Suppressor macrophage treated with lipopolysaccharide for 4 hours (primary cell): ENCODE data around the gene RXFP4.
A peak's percentile ranks its signal among the peaks of the same experiment; 100 is the strongest.

Source experiments
- DNase-seq: peaks from one replicate; pipeline ENCODE4 v3.0.0-alpha.2; 2020

Gene RXFP4

DNA sequence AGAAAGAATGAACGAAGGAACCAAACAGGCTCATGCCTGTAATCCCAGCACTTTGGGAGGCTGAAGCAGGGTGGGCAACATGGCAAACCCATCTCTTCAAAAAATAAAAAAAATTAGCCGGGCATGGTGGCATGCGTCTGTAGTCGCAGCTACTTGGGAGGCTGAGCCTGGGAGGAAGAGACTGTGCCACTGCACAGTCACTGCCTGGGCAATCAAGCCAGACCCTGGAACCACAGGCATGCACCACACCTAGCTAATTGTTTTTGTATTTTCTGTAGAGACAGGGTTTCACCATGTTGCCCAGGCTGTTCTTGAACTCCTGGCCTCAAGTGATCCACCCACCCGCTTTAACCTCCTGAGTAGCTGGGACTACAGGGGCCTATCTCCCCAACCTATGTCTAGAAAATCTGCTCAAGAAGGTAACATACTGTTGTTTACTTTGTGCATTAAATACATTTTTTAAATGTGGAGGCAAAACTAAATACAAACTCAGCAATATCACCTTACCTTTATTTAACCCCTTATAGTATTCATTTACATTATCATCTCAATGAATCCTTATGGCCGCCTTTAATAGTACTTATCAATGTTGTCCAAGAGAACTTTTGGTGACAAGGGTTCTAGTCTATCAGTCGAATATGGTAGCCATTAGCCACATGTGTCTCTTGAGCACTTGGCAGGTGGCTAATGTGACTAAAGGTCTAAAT lies 10.0 kb upstream of the RXFP4 start:
- DNase-seq = no peak

DNA sequence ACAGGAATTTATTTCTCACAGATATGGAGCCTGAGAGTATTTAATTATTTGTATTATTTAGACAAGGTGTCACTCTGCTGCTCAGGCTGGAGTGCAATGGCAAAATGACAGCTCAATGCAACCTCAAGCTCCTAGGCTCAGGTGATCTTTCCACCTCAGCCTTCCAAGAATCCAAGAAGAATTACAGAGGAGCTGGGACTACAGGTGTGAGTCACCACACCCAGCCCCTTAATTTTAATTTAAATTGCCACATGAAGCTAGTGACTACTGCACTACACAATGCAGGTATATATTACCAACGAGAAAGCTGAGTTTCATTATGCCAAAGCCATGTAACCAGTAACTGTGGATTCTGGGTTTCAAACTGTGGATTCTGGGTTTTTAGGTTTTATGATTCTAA lies 9.4 kb upstream of the RXFP4 start:
- no peak for DNase-seq

DNA sequence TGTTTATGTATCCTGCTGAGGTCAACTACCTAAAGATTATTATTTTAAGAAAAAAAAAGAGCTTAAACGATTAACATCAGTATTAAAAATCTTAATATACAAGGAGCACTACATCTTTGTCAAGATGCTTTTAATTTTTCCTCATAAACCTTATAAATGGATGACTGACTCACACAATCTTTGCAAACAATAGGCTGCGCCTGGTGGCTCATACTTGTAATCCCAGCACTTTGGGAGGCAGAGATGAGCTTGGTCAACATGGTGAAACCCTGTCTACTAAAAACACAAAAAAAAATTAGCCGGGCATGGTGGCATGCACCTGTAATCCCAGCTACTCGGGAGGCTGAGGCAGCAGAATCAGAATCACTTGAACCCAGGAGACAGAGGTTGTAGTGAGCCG lies 9.0 kb upstream of the RXFP4 start:
- no peak for DNase-seq

- peak; percentile 18 for DNase-seq
Observed at GRCh38 chr1:155933591-155934096, 7.8 kb upstream of the RXFP4 start.

- peak; percentile 99 for DNase-seq
Observed at GRCh38 chr1:155934097-155934935, 7.1 kb upstream of the RXFP4 start, which contains the start of gene KHDC4. Gene KHDC4 (minus strand): TSS chr1:155934413. CDS start chr1:155934373, 40 bp downstream.

- DNase-seq = no peak
Observed at GRCh38 chr1:155934936-155935590, 6.4 kb upstream of the RXFP4 start.

- DNase-seq = peak; percentile 67
Observed at GRCh38 chr1:155938220-155938627, 3.2 kb upstream of the RXFP4 start.

DNA sequence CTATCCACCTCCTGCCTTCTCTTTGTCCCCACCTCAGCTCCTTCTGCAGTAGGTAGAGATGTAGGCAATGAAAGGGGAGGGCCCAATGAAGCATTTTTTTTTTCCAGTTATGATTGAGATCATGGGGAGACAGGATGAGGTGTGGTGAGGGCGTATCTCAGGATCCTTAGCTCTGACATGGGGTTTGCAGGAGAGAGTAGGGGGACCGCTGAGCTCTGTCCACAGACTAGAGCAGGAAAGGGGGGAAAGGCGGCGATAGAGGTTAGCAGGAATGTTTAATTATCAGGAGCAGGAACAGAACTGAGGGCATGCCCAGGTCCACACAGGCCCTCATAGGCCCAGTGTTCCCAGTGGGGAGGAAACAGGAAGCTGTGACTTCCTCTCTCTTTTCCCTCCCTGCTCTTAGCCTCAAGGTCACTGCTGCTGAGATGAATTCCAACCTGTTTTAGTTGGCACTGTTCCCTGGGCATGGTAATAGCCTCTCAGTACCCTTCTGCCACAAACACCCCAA lies 901 bp upstream of the RXFP4 start:
- DNase-seq = peak; percentile 52

DNA sequence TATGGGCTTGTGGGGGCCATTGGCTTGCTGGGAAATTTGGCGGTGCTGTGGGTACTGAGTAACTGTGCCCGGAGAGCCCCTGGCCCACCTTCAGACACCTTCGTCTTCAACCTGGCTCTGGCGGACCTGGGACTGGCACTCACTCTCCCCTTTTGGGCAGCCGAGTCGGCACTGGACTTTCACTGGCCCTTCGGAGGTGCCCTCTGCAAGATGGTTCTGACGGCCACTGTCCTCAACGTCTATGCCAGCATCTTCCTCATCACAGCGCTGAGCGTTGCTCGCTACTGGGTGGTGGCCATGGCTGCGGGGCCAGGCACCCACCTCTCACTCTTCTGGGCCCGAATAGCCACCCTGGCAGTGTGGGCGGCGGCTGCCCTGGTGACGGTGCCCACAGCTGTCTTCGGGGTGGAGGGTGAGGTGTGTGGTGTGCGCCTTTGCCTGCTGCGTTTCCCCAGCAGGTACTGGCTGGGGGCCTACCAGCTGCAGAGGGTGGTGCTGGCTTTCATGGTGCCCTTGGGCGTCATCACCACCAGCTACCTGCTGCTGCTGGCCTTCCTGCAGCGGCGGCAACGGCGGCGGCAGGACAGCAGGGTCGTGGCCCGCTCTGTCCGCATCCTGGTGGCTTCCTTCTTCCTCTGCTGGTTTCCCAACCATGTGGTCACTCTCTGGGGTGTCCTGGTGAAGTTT lies 550 bp downstream of the RXFP4 start:
- no peak for DNase-seq

DNA sequence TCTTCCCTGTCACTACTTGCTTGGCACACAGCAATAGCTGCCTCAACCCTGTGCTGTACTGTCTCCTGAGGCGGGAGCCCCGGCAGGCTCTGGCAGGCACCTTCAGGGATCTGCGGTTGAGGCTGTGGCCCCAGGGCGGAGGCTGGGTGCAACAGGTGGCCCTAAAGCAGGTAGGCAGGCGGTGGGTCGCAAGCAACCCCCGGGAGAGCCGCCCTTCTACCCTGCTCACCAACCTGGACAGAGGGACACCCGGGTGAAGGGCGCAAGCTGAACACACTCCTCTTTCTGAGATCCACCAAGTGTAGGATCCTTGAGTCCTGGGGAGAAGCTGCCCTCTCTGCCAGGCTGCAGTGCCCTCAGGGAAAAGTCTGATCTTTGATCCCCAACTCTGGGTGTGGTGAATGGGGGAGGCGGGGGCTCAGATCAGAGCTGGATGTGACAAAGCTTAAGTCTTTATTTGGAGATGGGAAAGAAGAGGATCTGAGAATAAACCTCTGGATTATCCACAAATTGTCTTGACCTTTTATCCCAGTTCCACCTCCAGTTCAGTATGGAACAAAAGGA lies 1.2 kb downstream of the RXFP4 start:
- DNase-seq = no peak

DNA sequence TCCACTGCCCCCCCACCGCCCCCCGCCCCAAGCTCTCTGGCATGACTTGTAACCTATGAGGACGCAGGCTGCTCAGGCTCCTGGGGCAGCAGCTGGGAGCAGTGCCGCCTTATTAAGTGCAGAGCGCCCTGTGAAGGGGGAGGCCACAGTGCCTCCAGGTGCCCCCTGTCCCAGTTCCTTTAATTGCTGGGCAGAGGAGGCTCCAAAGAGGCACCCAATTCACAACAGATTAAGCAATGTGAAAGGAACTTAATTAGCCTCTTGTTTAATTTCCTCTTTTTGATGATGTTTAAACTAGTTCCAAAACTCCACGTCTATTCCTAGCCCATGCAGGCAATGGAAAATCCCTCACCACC lies 3.0 kb downstream of the RXFP4 start:
- no peak for DNase-seq

DNA sequence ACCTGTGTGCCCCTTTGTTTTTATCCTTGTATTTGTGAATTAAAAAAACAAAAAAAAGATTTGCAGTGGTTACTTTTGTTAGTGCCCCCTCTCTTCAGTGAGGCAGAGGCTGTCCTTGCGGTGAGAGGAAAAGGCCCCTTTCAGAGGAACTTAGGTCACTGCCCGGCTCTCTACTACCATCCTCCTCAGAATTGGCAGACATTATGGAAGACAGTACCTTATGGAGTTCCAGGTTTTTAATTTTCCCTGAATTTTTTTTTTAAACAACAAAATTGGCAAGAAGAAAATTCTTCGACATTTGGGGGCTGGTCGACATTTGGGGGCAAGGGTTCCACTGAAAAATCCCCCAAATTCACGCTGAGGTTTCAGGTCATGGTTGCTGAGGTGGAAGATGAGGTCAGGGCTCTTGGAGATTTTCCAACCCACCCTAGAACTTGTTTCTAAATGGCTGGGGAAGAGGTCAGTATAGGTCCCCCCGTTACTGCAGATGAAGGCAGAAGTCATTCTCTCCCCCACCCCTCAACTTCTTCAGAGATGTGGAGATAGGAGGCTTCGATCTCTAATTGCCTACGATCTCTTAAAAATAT lies 5.3 kb downstream of the RXFP4 start:
- DNase-seq = no peak

GRCh38 chr1:155947292-155947691 lies 5.9 kb downstream of the RXFP4 start:
- no peak for DNase-seq

DNA sequence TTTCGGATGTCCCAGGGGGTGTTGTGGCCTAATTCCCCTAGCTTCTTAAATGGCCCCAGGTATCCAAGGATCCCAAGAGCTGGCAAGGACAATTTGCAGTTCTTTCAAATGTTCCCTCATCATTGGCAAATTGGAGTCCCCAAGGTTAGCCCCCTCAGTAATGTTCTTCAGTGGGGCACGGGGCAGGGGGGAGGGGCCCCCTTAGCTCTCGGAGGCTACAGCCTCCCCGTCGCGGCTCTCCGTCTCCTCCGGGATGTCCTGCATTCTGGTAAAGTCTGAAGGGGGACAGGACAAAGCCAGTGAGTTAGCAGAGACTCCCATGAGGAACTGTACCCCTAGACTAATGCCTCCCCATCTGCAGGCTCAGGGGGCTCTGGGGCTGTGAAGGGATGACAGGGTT lies 6.3 kb downstream of the RXFP4 start:
- no peak for DNase-seq

- DNase-seq = no peak
Observed at GRCh38 chr1:155950829-155951228, 9.4 kb downstream of the RXFP4 start.

DNA sequence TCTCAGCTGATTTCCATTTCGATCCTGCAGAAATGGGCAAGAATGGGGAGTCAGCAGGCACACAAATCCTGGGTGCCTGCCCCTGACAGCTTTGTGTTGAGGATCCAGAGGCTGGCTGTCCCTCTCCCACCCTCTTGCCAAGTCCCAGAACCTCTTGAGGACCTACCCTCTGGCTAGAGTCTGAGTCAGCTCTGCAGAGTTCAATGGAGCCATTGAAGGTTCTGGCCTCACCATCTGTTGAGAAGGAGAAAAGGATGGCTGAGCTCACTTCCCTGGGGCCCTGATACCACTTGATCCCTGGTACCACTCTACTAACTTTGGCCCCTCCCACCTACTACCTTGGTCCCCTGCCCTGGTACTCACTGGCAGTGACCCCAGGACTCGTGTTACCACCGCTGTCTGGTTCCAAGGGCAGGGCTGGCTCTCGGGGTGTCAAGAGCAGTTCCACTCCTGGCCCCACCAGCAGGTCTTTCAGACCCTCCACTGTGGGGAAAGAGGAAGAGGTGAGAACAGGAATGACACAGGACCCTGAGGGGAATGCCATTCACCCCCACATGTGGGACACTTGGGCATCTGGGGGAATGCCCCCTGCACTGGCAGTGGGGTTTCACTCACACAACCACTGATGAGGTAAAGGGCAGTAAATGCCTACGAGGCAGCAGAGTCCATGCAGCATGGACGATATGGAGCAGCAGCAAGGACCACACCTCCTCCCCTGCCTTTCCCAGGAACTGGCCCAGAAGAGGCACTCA lies 10.5 kb downstream of the RXFP4 start:
- no peak for DNase-seq

GRCh38 chr1:155952505-155952890 lies 11.1 kb downstream of the RXFP4 start:
- DNase-seq = no peak

GRCh38 chr1:155954645-155955044 lies 13.2 kb downstream of the RXFP4 start:
- DNase-seq = no peak

DNA sequence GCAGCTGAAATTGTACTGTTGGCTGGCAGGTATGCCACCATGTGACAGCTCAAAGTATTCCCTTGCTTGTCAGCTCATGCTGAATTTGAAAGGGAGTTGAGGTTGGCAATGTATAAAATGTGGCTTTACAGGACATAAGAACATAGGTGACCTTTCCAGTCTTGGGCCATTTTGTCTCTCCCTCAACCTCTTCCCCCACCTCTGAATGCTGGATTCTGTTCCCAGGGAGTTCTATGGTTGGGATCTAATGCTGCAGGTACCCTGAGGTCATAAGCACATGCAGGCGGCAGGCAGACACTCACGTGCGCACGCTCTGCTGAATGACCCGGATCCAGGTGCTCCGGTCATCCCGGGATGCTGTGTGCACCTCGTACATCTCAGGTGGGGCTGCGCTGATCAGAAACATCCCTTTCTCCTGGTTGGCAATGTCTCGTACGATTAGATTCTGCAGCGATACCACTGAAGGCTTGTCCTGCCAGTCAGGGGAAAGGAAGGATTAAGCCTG lies 16.0 kb downstream of the RXFP4 start:
- DNase-seq = no peak

DNA sequence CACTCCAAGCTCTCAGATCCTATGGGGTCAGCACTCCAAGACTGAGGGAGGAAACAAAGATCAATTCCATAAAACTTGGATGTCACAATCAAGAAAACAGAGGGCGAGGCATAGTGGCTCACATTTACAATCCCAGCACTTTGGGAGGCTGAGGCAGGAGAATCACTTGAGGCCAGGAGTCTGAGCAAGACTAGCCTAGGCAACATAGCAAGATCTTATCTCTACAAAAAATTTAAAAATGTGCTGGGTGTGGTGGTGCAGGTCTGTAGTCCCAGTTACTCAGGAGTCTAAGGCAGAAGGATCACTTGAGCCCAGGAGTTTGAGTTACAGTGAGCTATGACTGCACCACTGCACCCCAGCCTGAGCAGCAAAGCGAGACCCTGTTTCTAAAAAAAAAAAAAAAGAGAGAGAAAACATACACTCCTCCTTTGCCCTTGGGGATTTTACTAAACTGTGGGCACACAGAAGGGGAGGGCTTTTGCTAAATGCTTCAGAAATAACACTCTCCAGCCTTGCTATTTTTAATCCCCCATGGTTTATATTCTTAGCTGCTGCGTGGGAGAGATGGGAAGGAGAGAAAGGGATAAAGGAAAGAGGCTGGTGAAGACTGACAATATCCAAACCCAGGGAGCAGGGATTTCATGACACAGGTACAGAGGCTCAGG lies 18.8 kb downstream of the RXFP4 start:
- DNase-seq = no peak

GRCh38 chr1:155961937-155962336 lies 20.5 kb downstream of the RXFP4 start:
- peak; percentile 73 for DNase-seq
